IPS-18a (cell line): ENCODE results near the gene PCBP3.
"Not testable (repeated sequence)": the region's sequence is repeated elsewhere in the genome, so short reads cannot be mapped to it uniquely, and the experiment has no call there.

Experiments
- H3K27ac ChIP-seq: one replicate; pipeline ENCODE4 v1.5.1; 2013; ENCODE audit warnings: low read length
- H3K27me3 ChIP-seq: one replicate; pipeline ENCODE4 v1.6.1; 2013; ENCODE audit warnings: mild to moderate bottlenecking, low read length; ENCODE audit not compliant: control insufficient read depth, insufficient read depth
- H3K36me3 ChIP-seq: one replicate; pipeline ENCODE4 v1.6.1; 2013; ENCODE audit warnings: low read depth, low read length; ENCODE audit not compliant: control insufficient read depth
- H3K4me1 ChIP-seq: one replicate; pipeline ENCODE4 v1.6.1; 2013; ENCODE audit warnings: low read depth, low read length; ENCODE audit not compliant: control insufficient read depth
- H3K4me3 ChIP-seq: one replicate; pipeline ENCODE4 v1.5.1; 2013; ENCODE audit warnings: low read length
- H3K9ac ChIP-seq: one replicate; pipeline ENCODE4 v1.6.1; 2013; ENCODE audit warnings: mild to moderate bottlenecking, low read length, moderate library complexity
- H3K9me3 ChIP-seq: one replicate; pipeline ENCODE4 v1.6.1; 2013; ENCODE audit warnings: low read depth, low read length; ENCODE audit not compliant: control insufficient read depth

Gene PCBP3

GRCh38 chr21:45896431-45896830, 252.9 kb downstream of the PCBP3 start:
- not testable (repeated sequence) for H3K27me3 ChIP-seq, H3K4me3 ChIP-seq, H3K27ac ChIP-seq

GRCh38 chr21:45897191-45898027, 253.9 kb downstream of the PCBP3 start:
- Histone ChIP-seq H3K27ac (no peak overlapping the region), H3K9me3 (no peaks in the 10 kb centered on the region), H3K36me3 (no peaks in the 10 kb centered on the region), H3K4me3 (no peak overlapping the region), H3K4me1 (no peaks in the 10 kb centered on the region), H3K9ac (no peak overlapping the region), H3K27me3 (no peaks in the 10 kb centered on the region)

More at GRCh38 chr21:45896431-45896830, 252.9 kb downstream of the PCBP3 start:
- not testable (repeated sequence) for H3K4me1 ChIP-seq, H3K36me3 ChIP-seq, H3K9ac ChIP-seq, H3K9me3 ChIP-seq

- H3K4me3 ChIP-seq = no peak overlapping the region
- H3K4me1 ChIP-seq = no peaks in the 10 kb centered on the region
- H3K9me3 ChIP-seq = no peaks in the 10 kb centered on the region
- H3K27me3 ChIP-seq = no peaks in the 10 kb centered on the region
- H3K9ac ChIP-seq = no peak overlapping the region
- no peaks in the 10 kb centered on the region for H3K36me3 ChIP-seq
- no peak overlapping the region for H3K27ac ChIP-seq
These were observed 254.5 kb downstream of the PCBP3 start for GRCh38 chr21:45898028-45898350.

GRCh38 chr21:45898781-45899180, 255.3 kb downstream of the PCBP3 start:
- Histone ChIP-seq H3K4me1 (no peaks in the 10 kb centered on the region), H3K27me3 (no peaks in the 10 kb centered on the region), H3K9me3 (no peaks in the 10 kb centered on the region), H3K4me3 (no peak overlapping the region), H3K9ac (no peak overlapping the region), H3K27ac (no peak overlapping the region), H3K36me3 (no peaks in the 10 kb centered on the region)

GRCh38 chr21:45899317-45900033, 255.9 kb downstream of the PCBP3 start:
- H3K36me3 ChIP-seq = no peaks in the 10 kb centered on the region
- no peak overlapping the region for H3K9ac ChIP-seq
- H3K4me1 ChIP-seq = no peaks in the 10 kb centered on the region
- no peak overlapping the region for H3K4me3 ChIP-seq
- H3K27me3 ChIP-seq = no peaks in the 10 kb centered on the region
- H3K9me3 ChIP-seq = no peaks in the 10 kb centered on the region
- H3K27ac ChIP-seq = no peak overlapping the region

- H3K27ac ChIP-seq = no peak overlapping the region
- no peak overlapping the region for H3K9ac ChIP-seq
- H3K36me3 ChIP-seq = no peaks in the 10 kb centered on the region
- no peaks in the 10 kb centered on the region for H3K9me3 ChIP-seq
- no peaks in the 10 kb centered on the region for H3K4me1 ChIP-seq
- H3K27me3 ChIP-seq = no peaks in the 10 kb centered on the region
- no peak overlapping the region for H3K4me3 ChIP-seq
These were observed 256.7 kb downstream of the PCBP3 start for GRCh38 chr21:45900034-45900868.

- no peak overlapping the region for H3K27ac ChIP-seq
- H3K27me3 ChIP-seq = no peaks in the 10 kb centered on the region
These were observed 257.7 kb downstream of the PCBP3 start for GRCh38 chr21:45901061-45901690.

GRCh38 chr21:45902292-45902995, 258.9 kb downstream of the PCBP3 start:
- no peak overlapping the region for H3K9ac ChIP-seq
- H3K9me3 ChIP-seq = no peaks in the 10 kb centered on the region
- no peaks in the 10 kb centered on the region for H3K4me1 ChIP-seq
- no peaks in the 10 kb centered on the region for H3K36me3 ChIP-seq
- no peak overlapping the region for H3K4me3 ChIP-seq
- no peaks in the 10 kb centered on the region for H3K27me3 ChIP-seq
- no peak overlapping the region for H3K27ac ChIP-seq

More at GRCh38 chr21:45901061-45901690, 257.7 kb downstream of the PCBP3 start:
- no peaks in the 10 kb centered on the region for H3K9me3 ChIP-seq
- H3K9ac ChIP-seq = no peak overlapping the region
- no peaks in the 10 kb centered on the region for H3K36me3 ChIP-seq
- no peak overlapping the region for H3K4me3 ChIP-seq
- H3K4me1 ChIP-seq = no peaks in the 10 kb centered on the region

- no peaks in the 10 kb centered on the region for H3K4me1 ChIP-seq
- no peaks in the 10 kb centered on the region for H3K36me3 ChIP-seq
- no peak overlapping the region for H3K27ac ChIP-seq
- no peak overlapping the region for H3K9ac ChIP-seq
- H3K4me3 ChIP-seq = no peak overlapping the region
- H3K9me3 ChIP-seq = no peaks in the 10 kb centered on the region
- no peaks in the 10 kb centered on the region for H3K27me3 ChIP-seq
These were observed 261.7 kb downstream of the PCBP3 start for GRCh38 chr21:45905196-45905595.

- no peaks in the 10 kb centered on the region for H3K36me3 ChIP-seq
- H3K4me3 ChIP-seq = no peak overlapping the region
- H3K27ac ChIP-seq = no peak overlapping the region
- H3K27me3 ChIP-seq = no peaks in the 10 kb centered on the region
- no peak overlapping the region for H3K9ac ChIP-seq
- H3K4me1 ChIP-seq = no peaks in the 10 kb centered on the region
- no peaks in the 10 kb centered on the region for H3K9me3 ChIP-seq
These were observed 262.8 kb downstream of the PCBP3 start for GRCh38 chr21:45906196-45906805.
